A549 (cell line): Measurements from ENCODE around the gene INHBC.

Experiments used
- CHD2 ChIP-seq: fragments of 150-350 bp; IDR thresholded peaks from 2 replicates; pipeline ENCODE4 v1.6.1; 2014; ENCODE audit warnings: low read length; ENCODE audit not compliant: partially characterized antibody
- EP300 ChIP-seq, 2 experiments: fragments of >200 bp; sonication (Bioruptor Twin); formaldehyde crosslinking; IDR thresholded peaks; 2 replicates in 1 of 2; 3 replicates in 1 of 2; pipeline ENCODE4 v1.6.1; 2016 to 2017
- NPAS2 ChIP-seq: fragments of 250-450 bp; sonication (Bioruptor Pico); IDR thresholded peaks from 2 replicates; pipeline ENCODE4 v1.8.0; 2022; ENCODE audit warnings: mild to moderate bottlenecking, moderate library complexity, borderline replicate concordance
- POLR2A ChIP-seq: IDR thresholded peaks from 2 replicates; pipeline ENCODE4 v1.6.1; 2012; ENCODE audit warnings: mild to moderate bottlenecking, low read length
- TF ChIP-seq, protein P1 (sequence below): fragments of >200 bp; sonication (Bioruptor Twin); formaldehyde crosslinking; IDR thresholded peaks from 3 replicates; pipeline ENCODE4 v1.5.1; 2016
- TF ChIP-seq, protein P2 (sequence below): IDR thresholded peaks from 2 replicates; pipeline ENCODE4 v1.6.1; 2012
- TF ChIP-seq, protein P3 (sequence below): fragments of 200-600 bp; sonication (generic); IDR thresholded peaks from 2 replicates; pipeline ENCODE4 v1.6.1; 2016; ENCODE audit warnings: antibody characterized with exemption, mild to moderate bottlenecking, moderate library complexity
- TF ChIP-seq, protein P4 (sequence below): fragments of 450-650 bp; IDR thresholded peaks from 2 replicates; pipeline ENCODE4 v1.6.1; 2014; ENCODE audit warnings: antibody characterized with exemption
- TF ChIP-seq, protein P5 (sequence below): IDR thresholded peaks from 2 replicates; pipeline ENCODE4 v1.6.1; 2012

DNA sequence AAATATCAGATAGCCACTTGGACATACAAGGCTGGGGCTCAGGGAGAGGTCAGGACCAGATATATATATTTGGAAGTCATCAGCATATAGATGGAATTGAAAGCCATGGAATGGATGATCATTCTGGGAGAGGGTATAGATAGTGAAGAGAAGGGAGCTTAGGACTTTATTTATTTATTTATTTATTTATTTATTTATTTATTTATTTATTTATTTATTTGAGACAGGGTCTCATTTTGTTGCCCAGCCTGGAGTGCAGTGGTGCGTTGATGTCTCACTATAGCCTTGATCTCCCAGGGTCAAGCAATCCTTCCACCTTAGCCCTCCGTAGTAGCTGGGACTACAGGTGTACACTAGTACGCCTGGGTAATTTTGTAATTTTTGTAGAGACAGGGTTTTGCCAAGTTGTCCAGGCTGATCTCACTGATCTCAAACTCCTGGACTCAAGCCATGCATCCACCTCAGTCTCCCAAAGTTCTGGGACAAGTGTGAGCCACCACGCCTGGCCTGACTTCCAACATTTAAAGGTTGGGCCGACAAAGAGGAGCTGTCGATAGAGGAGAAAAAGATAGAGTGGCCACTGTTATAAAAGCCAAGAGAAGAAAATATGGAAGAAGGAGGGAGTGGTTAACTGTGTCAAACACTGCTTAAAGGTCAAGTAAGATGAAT lies 11.8 kb downstream of the INHBC start:
- TF ChIP-seq, protein P1, sequence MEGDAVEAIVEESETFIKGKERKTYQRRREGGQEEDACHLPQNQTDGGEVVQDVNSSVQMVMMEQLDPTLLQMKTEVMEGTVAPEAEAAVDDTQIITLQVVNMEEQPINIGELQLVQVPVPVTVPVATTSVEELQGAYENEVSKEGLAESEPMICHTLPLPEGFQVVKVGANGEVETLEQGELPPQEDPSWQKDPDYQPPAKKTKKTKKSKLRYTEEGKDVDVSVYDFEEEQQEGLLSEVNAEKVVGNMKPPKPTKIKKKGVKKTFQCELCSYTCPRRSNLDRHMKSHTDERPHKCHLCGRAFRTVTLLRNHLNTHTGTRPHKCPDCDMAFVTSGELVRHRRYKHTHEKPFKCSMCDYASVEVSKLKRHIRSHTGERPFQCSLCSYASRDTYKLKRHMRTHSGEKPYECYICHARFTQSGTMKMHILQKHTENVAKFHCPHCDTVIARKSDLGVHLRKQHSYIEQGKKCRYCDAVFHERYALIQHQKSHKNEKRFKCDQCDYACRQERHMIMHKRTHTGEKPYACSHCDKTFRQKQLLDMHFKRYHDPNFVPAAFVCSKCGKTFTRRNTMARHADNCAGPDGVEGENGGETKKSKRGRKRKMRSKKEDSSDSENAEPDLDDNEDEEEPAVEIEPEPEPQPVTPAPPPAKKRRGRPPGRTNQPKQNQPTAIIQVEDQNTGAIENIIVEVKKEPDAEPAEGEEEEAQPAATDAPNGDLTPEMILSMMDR, result no peak
- TF ChIP-seq POLR2A (no peak), EP300 (IDR thresholded peaks at IDR 0.05) (no peak), CHD2 (no peak), NPAS2 (CRISPR knock-in tag) (no peak)
- TF ChIP-seq, protein P2, sequence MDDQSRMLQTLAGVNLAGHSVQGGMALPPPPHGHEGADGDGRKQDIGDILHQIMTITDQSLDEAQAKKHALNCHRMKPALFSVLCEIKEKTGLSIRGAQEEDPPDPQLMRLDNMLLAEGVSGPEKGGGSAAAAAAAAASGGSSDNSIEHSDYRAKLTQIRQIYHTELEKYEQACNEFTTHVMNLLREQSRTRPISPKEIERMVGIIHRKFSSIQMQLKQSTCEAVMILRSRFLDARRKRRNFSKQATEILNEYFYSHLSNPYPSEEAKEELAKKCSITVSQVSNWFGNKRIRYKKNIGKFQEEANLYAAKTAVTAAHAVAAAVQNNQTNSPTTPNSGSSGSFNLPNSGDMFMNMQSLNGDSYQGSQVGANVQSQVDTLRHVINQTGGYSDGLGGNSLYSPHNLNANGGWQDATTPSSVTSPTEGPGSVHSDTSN, result no peak
- TF ChIP-seq, protein P3, sequence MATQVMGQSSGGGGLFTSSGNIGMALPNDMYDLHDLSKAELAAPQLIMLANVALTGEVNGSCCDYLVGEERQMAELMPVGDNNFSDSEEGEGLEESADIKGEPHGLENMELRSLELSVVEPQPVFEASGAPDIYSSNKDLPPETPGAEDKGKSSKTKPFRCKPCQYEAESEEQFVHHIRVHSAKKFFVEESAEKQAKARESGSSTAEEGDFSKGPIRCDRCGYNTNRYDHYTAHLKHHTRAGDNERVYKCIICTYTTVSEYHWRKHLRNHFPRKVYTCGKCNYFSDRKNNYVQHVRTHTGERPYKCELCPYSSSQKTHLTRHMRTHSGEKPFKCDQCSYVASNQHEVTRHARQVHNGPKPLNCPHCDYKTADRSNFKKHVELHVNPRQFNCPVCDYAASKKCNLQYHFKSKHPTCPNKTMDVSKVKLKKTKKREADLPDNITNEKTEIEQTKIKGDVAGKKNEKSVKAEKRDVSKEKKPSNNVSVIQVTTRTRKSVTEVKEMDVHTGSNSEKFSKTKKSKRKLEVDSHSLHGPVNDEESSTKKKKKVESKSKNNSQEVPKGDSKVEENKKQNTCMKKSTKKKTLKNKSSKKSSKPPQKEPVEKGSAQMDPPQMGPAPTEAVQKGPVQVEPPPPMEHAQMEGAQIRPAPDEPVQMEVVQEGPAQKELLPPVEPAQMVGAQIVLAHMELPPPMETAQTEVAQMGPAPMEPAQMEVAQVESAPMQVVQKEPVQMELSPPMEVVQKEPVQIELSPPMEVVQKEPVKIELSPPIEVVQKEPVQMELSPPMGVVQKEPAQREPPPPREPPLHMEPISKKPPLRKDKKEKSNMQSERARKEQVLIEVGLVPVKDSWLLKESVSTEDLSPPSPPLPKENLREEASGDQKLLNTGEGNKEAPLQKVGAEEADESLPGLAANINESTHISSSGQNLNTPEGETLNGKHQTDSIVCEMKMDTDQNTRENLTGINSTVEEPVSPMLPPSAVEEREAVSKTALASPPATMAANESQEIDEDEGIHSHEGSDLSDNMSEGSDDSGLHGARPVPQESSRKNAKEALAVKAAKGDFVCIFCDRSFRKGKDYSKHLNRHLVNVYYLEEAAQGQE, result no peak
- TF ChIP-seq, protein P4, sequence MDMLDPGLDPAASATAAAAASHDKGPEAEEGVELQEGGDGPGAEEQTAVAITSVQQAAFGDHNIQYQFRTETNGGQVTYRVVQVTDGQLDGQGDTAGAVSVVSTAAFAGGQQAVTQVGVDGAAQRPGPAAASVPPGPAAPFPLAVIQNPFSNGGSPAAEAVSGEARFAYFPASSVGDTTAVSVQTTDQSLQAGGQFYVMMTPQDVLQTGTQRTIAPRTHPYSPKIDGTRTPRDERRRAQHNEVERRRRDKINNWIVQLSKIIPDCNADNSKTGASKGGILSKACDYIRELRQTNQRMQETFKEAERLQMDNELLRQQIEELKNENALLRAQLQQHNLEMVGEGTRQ, result no peak
- TF ChIP-seq, protein P5, sequence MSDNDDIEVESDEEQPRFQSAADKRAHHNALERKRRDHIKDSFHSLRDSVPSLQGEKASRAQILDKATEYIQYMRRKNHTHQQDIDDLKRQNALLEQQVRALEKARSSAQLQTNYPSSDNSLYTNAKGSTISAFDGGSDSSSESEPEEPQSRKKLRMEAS, result no peak
